HepG2 (cell line): ENCODE results near the gene SORL1-AS1.

Experiments used
- ATAC-seq: fragments of 200-7000 bp; cut with Tn5 transposase; 3 replicates; pipeline ENCODE4 v1.9.1; 2020; ENCODE audit warnings: mild to moderate bottlenecking, moderate library complexity
- BruUV-seq: library from RNA; stranded (reverse); fragments of 400-500 nt; replicated peaks from 2 replicates; lab custom pipeline; 2021; lab: Mats Ljungman, UMichigan
- CTCF ChIA-PET: fragments of 300-600 bp; formaldehyde crosslinking; extraction: SDS; loops from one replicate; lab custom pipeline; 2021; ENCODE audit warnings: low total read pairs, inconsistent platforms, low intra/inter-chr PET ratio; lab: Yijun Ruan, JAX
- POLR2A ChIA-PET: fragments of 350-600 bp; sonication (Branson Sonifier 250); formaldehyde crosslinking; loops from one replicate; lab custom pipeline; 2020; ENCODE audit warnings: antibody characterized with exemption, inconsistent platforms; lab: Yijun Ruan, JAX
- DNase-seq: peaks from one replicate; pipeline ENCODE4 v3.0.0-alpha.2; 2015; ENCODE audit warnings: low spot score
- FAIRE-seq: peaks from 3 replicates; lab custom pipeline; 2011; peaks lifted over from hg19 to GRCh38; lab: Jason Lieb, UNC
- H2AFZ ChIP-seq: one replicate; pipeline ENCODE4 v1.6.1; 2011; ENCODE audit warnings: low read length, inconsistent platforms
- H3K27ac ChIP-seq: fragments of 300-600 bp; 3 replicates; pipeline ENCODE4 v1.8.0; 2011; ENCODE audit warnings: mixed run types, mild to moderate bottlenecking, mixed read lengths, low read length, inconsistent platforms; ENCODE audit not compliant: insufficient read depth; ENCODE audit errors: extremely low read length
- H3K27me3 ChIP-seq, 2 experiments: fragments of 200-600 bp in 1 of 2; 2 replicates in 1 of 2; 3 replicates in 1 of 2; pipeline versions ENCODE4 v1.6.0 to v1.8.0; 2011; ENCODE audit warnings: low read length in 2 of 2, mild to moderate bottlenecking in 2 of 2, moderate library complexity in 2 of 2, inconsistent platforms in 1 of 2; ENCODE audit not compliant: insufficient read depth in 2 of 2, control insufficient read depth in 1 of 2
- H3K36me3 ChIP-seq, 2 experiments: fragments of 200-600 bp in 1 of 2; replicated peaks in 1 of 2; 2 replicates in 1 of 2; 3 replicates in 1 of 2; pipeline versions ENCODE4 v1.5.1 to v1.8.0; 2011; ENCODE audit warnings: low read length in 2 of 2, inconsistent platforms in 1 of 2; ENCODE audit not compliant: insufficient read depth in 2 of 2, control insufficient read depth in 1 of 2
- H3K4me1 ChIP-seq: 2 replicates; pipeline ENCODE4 v1.5.1; 2012; ENCODE audit warnings: low read length, inconsistent platforms; ENCODE audit not compliant: insufficient read depth
- H3K4me2 ChIP-seq: 2 replicates; pipeline ENCODE4 v1.6.0; 2011; ENCODE audit warnings: low read depth, low read length, inconsistent platforms
- H3K4me3 ChIP-seq, 3 experiments: fragments of 200-600 bp in 1 of 3; sonication (generic), shearing (Covaris generic) in 1 of 3; replicated peaks in 1 of 3; 2 replicates each; pipeline ENCODE4 v1.5.1; 2011 to 2016; ENCODE audit warnings: low read length in 3 of 3, inconsistent platforms in 2 of 3, low read depth in 2 of 3, mild to moderate bottlenecking in 2 of 3, control low read depth in 1 of 3, mixed read lengths in 1 of 3; ENCODE audit not compliant: insufficient read depth in 1 of 3
- H3K79me2 ChIP-seq: one replicate; pipeline ENCODE4 v1.6.1; 2011; ENCODE audit warnings: low read length, inconsistent platforms; ENCODE audit not compliant: insufficient read depth
- H3K9ac ChIP-seq: 2 replicates; pipeline ENCODE4 v1.6.0; 2011; ENCODE audit warnings: mild to moderate bottlenecking, low read depth, low read length, inconsistent platforms; ENCODE audit not compliant: insufficient read depth
- H3K9me3 ChIP-seq: 2 replicates; pipeline ENCODE4 v1.5.1; 2012; ENCODE audit warnings: mild to moderate bottlenecking, low read length
- H4K20me1 ChIP-seq: 2 replicates; pipeline ENCODE4 v1.6.0; 2011; ENCODE audit warnings: inconsistent platforms, mild to moderate bottlenecking, low read length, moderate library complexity; ENCODE audit not compliant: insufficient read depth
- AHR ChIP-seq: IDR thresholded peaks from 2 replicates; pipeline ENCODE4 v1.6.1; 2018; ENCODE audit warnings: missing genetic modification reagents, missing compliant biosample characterization
- CBFB ChIP-seq: sonication (generic); formaldehyde crosslinking; IDR thresholded peaks from 2 replicates; pipeline ENCODE4 v1.4.0; 2020; ENCODE audit warnings: missing genetic modification reagents
- HDAC2 ChIP-seq: sonication (generic); formaldehyde crosslinking; IDR thresholded peaks from 2 replicates; pipeline ENCODE4 v1.4.0; 2020; ENCODE audit warnings: missing genetic modification reagents
- HDAC6 ChIP-seq: fragments of 200-600 bp; sonication (generic); IDR thresholded peaks from 2 replicates; pipeline ENCODE4 v1.7.0; 2017; ENCODE audit warnings: mild to moderate bottlenecking, antibody characterized with exemption, low read length, low read depth
- MAFK ChIP-seq, 2 experiments: IDR thresholded peaks in 1 of 2; conservative IDR thresholded peaks in 1 of 2; 2 replicates each; pipeline ENCODE4 v1.6.1; 2011; ENCODE audit warnings: improper control_type of control experiment in 2 of 2, low read length in 2 of 2
- NR0B2 ChIP-seq: sonication (generic); formaldehyde crosslinking; IDR thresholded peaks from 2 replicates; pipeline ENCODE4 v1.4.0; 2020; ENCODE audit warnings: mild to moderate bottlenecking, missing genetic modification reagents
- PAXIP1 ChIP-seq: sonication (generic); formaldehyde crosslinking; conservative IDR thresholded peaks from 2 replicates; pipeline ENCODE4 v1.4.0; 2020; ENCODE audit warnings: mild to moderate bottlenecking, missing genetic modification reagents, moderate library complexity
- SMAD9 ChIP-seq: sonication (generic); formaldehyde crosslinking; IDR thresholded peaks from 2 replicates; pipeline ENCODE4 v1.5.1; 2020; ENCODE audit warnings: mild to moderate bottlenecking, missing genetic modification reagents
- ZBTB7B ChIP-seq: sonication (generic); formaldehyde crosslinking; IDR thresholded peaks from 2 replicates; pipeline ENCODE4 v1.4.0; 2020; ENCODE audit warnings: missing genetic modification reagents
- ZMAT3 ChIP-seq: sonication (generic); formaldehyde crosslinking; conservative IDR thresholded peaks from 2 replicates; pipeline ENCODE4 v1.7.0; 2021; ENCODE audit warnings: missing genetic modification reagents
- ZNF570 ChIP-seq: sonication (generic); formaldehyde crosslinking; IDR thresholded peaks from 2 replicates; pipeline ENCODE4 v1.4.0; 2020; ENCODE audit warnings: mild to moderate bottlenecking, missing genetic modification reagents, borderline replicate concordance
- ZNF781 ChIP-seq: sonication (generic); formaldehyde crosslinking; IDR thresholded peaks from 2 replicates; pipeline ENCODE4 v1.5.1; 2020; ENCODE audit warnings: borderline replicate concordance, mild to moderate bottlenecking, missing genetic modification reagents; ENCODE audit errors: not compliant biosample characterization
- ZSCAN31 ChIP-seq: sonication (generic); formaldehyde crosslinking; IDR thresholded peaks from 2 replicates; pipeline ENCODE4 v1.5.0; 2020; ENCODE audit warnings: low read depth, mild to moderate bottlenecking, missing genetic modification reagents
- WGBS: methylation state at CpG from one replicate; pipeline ENCODE4 v1.1.6; 2017; ENCODE audit warnings: low lambda C conversion rate; 5-methylcytosine and 5-hydroxymethylcytosine counted together
- in situ Hi-C: cut with HindIII; loops from 2 replicates; pipeline ENCODE4 v1.10.0; 2017; ENCODE audit warnings: low pct_unique_long_range_greater_than_20kb; ENCODE audit not compliant: extremely low pct_ligation_motif_present
- intact Hi-C: fragments of 100-400 bp; cut with micrococcal nuclease; formaldehyde crosslinking; loops from one replicate; pipeline ENCODE4 v1.10.0; 2022; ENCODE audit not compliant: unreplicated experiment

SORL1-AS1 gene

GRCh38 chr11:121456151-121456550, 3.4 kb upstream of the SORL1-AS1 start:
- in situ Hi-C loops (no loop called here), intact Hi-C loops (no loop called here)
- no peaks in the 10 kb centered on the region for H3K36me3 ChIP-seq
- CTCF ChIA-PET: no interaction called here
- H2AFZ ChIP-seq: no peak overlapping the region
- H3K79me2 ChIP-seq: peaks cover 82% of the 10 kb centered on the region
- DNase-seq: no peak
- no peaks in the 10 kb centered on the region for H3K9me3 ChIP-seq
- peaks cover 0 to 6% of the 10 kb centered on the region in 2 experiments; a peak in 1 of 5 replicates for H3K27me3 ChIP-seq
- H4K20me1 ChIP-seq: no peaks in the 10 kb centered on the region
- no peak for ATAC-seq
- H3K9ac ChIP-seq: peak overlapping the region; percentile 27
- H3K4me1 ChIP-seq: peaks cover 80% of the 10 kb centered on the region
- no peak overlapping the region for H3K27ac ChIP-seq
- peak overlapping the region; percentile 79 for H3K4me2 ChIP-seq
- no TSS peak for BruUV-seq
- POLR2A ChIA-PET: no interaction called here
- peak overlapping the region; percentile 27 to 32 (median 31); a peak in 5 of 6 replicates for H3K4me3 ChIP-seq
- TF ChIP-seq ZBTB7B (CRISPR knock-in tag) (no peak), PAXIP1 (CRISPR knock-in tag) (no peak), AHR (CRISPR knock-in tag) (no peak), ZMAT3 (no peak), MAFK (conservative IDR thresholded peaks at IDR 0.05 in 1 of 2, IDR thresholded peaks at IDR 0.05 in 1 of 2; ENCODE audit: low read length in 2 of 2) (no peak), HDAC2 (CRISPR knock-in tag) (no peak), ZNF781 (CRISPR knock-in tag) (no peak), ZNF570 (CRISPR knock-in tag) (no peak), HDAC6 (no peak), CBFB (CRISPR knock-in tag) (no peak), SMAD9 (CRISPR knock-in tag) (no peak), ZSCAN31 (CRISPR knock-in tag) (no peak), NR0B2 (CRISPR knock-in tag) (no peak)
- no peak for FAIRE-seq
- 91% methylated on average over 2 of the region's 2 CpGs for WGBS
